HUES48 (cell line): ENCODE measurements around the gene LRRC61.

ENCODE experiments used
- H3K27ac ChIP-seq: one replicate; pipeline ENCODE4 v1.7.0; 2013; ENCODE audit warnings: low read depth, low read length, inconsistent platforms
- H3K27me3 ChIP-seq: 2 replicates; pipeline ENCODE4 v1.6.1; 2013; ENCODE audit warnings: mild to moderate bottlenecking, low read length; ENCODE audit not compliant: control insufficient read depth, insufficient read depth
- H3K36me3 ChIP-seq: 2 replicates; pipeline ENCODE4 v1.6.1; 2013; ENCODE audit warnings: low read length; ENCODE audit not compliant: control insufficient read depth, insufficient read depth
- H3K4me1 ChIP-seq: 2 replicates; pipeline ENCODE4 v1.6.1; 2013; ENCODE audit warnings: mild to moderate bottlenecking, low read length; ENCODE audit not compliant: control insufficient read depth, insufficient read depth
- H3K4me3 ChIP-seq: 2 replicates; pipeline ENCODE4 v1.5.1; 2013; ENCODE audit warnings: mild to moderate bottlenecking, low read depth, low read length
- H3K9ac ChIP-seq: 2 replicates; pipeline ENCODE4 v1.6.1; 2013; ENCODE audit warnings: mild to moderate bottlenecking, low read depth, low read length, moderate library complexity
- H3K9me3 ChIP-seq: 2 replicates; pipeline ENCODE4 v1.6.1; 2013; ENCODE audit warnings: low read length; ENCODE audit not compliant: control insufficient read depth, insufficient read depth

LRRC61 gene

DNA sequence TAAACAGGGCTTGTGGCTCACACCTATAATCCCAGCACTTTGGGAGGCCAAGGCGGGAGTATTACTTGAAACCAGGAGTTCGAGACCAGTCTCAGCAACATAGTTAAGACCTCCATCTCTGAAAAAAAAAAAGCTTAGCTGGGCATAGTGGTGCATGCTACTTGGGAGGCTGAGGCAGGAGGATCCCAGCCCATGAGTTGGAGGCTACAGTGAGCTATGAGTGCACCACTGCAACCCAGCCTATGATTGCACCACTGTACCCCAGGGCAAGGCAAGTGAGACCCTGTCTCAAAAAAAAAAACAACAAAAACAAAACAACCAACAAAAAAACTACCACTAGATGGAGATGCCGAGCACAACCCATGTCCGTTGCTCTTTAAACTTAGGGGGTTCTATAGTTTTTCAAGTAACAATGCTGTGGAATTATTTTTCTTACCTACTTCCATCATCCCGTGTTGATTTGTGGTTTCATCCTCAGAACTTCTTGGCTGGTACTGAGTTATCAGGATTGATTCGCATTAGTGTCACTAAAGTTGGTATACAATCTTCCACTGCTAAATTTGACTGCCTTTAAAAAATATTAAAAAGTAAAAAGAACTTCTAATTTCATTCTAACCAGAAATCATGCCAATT lies 33.2 kb downstream of the LRRC61 start:
- H3K27ac ChIP-seq = no peak overlapping the region
- H3K4me3 ChIP-seq = no peak overlapping the region
- H3K27me3 ChIP-seq = no peaks in the 10 kb centered on the region
- H3K4me1 ChIP-seq = peaks cover 16% of the 10 kb centered on the region
- H3K9me3 ChIP-seq = no peaks in the 10 kb centered on the region
- no peaks in the 10 kb centered on the region for H3K36me3 ChIP-seq
- no peak overlapping the region for H3K9ac ChIP-seq

DNA sequence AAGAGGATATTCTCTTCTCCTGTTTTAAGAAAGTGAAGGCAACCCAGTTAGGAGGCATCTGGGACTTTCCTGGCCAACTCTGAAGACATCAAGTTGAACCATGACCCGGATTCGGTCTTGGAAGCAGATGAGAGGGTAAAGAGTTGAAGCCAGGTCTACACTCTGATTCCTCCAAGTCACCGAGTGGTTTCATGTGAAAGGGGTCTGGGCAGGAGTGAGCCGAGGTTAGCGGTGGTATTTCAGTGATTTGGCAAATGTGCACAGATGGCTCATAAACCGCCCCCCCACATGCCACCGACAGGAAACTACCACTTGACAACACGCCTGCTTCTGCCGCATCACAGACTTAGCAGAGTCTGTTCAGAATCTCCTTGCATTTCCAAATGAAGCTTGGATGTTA lies 34.1 kb downstream of the LRRC61 start:
- H3K27ac ChIP-seq = no peak overlapping the region

DNA sequence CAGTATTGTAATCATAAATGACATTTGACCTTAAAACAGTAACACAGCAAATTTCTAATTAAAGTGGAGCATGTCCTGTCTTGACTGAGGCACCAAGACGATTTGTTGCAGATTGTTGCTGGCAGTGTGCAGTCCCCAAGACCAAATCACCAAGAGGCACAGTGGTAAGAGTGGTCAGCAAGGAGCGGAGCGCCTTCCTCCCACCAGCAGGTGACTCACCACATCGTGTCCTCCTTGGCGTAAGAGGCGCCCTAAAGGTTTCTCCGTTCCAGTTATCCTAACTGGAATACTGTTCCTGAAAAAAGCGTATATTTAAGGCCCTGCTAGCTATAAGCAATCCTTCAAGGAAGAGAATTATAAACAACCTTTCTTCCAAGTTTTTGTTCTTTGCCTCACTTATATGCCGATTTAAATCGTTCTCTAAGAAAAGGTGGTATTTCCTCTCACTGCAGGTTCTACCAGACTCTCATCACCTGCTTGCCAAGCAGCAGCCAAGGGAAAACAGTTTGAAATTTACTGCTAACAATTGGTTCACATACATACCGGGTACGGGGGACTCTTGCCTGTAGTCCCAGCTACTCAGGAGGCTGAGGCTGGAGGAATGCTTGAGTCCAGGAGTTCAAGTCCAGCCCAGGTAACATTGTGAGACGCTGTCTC lies 34.7 kb downstream of the LRRC61 start:
- peaks cover 29% of the 10 kb centered on the region for H3K4me1 ChIP-seq
- no peak overlapping the region for H3K9ac ChIP-seq
- H3K27me3 ChIP-seq = no peaks in the 10 kb centered on the region
- H3K4me3 ChIP-seq = no peak overlapping the region
- H3K9me3 ChIP-seq = no peaks in the 10 kb centered on the region
- H3K36me3 ChIP-seq = no peaks in the 10 kb centered on the region
- H3K27ac ChIP-seq = no peak overlapping the region

More for the DNA sequence above, 34.1 kb downstream of the LRRC61 start:
- no peak overlapping the region for H3K9ac ChIP-seq
- H3K9me3 ChIP-seq = no peaks in the 10 kb centered on the region
- H3K36me3 ChIP-seq = no peaks in the 10 kb centered on the region
- H3K27me3 ChIP-seq = no peaks in the 10 kb centered on the region
- H3K4me1 ChIP-seq = peaks cover 23% of the 10 kb centered on the region
- H3K4me3 ChIP-seq = no peak overlapping the region

DNA sequence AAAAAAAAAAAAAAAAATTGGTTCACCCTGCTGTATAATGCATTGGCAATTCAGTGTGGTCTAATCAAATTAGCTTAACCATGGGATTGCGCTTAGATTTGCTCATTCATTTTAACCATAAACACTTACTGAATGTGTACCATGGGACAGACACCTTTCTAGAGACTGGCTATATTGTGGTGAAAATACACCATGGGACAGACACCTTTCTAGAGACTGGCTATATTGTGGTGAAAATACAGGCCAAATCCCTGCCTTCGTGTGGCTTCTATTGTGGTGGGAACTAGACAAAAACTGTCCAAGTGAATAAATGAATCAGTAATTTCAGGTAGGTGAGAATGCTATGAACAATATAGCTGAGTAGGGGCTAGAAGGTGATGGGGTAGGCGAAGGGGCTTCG lies 35.3 kb downstream of the LRRC61 start:
- no peak overlapping the region for H3K9ac ChIP-seq
- no peak overlapping the region for H3K4me3 ChIP-seq
- H3K27me3 ChIP-seq = no peaks in the 10 kb centered on the region
- H3K36me3 ChIP-seq = no peaks in the 10 kb centered on the region
- no peak overlapping the region for H3K27ac ChIP-seq
- peaks cover 33% of the 10 kb centered on the region for H3K4me1 ChIP-seq
- no peaks in the 10 kb centered on the region for H3K9me3 ChIP-seq

DNA sequence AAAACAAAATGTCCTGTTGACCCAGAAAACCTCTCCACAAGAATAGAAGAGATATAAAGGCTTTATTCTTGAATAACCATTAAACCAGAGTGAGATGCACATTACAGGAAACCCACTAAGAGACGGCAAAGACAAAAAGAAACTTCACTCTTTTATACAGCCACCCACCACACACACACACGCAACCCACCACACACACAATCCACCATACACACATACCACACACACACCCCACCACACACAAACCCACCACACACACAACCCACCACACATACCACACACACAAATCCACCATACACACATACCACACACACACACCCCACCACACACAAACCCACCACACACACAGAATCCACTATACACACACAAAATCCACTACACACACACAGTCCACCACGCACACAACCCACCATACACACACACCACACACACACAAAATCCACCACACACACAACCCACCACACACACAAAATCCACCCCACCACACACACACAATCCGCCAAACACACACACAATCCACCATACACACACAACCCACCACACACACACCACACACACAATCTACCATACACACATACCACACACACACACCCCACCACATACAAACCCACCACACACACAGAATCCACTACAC lies 36.0 kb downstream of the LRRC61 start:
- peaks cover 36% of the 10 kb centered on the region for H3K4me1 ChIP-seq
- no peaks in the 10 kb centered on the region for H3K9me3 ChIP-seq
- no peak overlapping the region for H3K9ac ChIP-seq
- no peak overlapping the region for H3K4me3 ChIP-seq
- no peaks in the 10 kb centered on the region for H3K36me3 ChIP-seq
- H3K27me3 ChIP-seq = no peaks in the 10 kb centered on the region
- H3K27ac ChIP-seq = no peak overlapping the region

DNA sequence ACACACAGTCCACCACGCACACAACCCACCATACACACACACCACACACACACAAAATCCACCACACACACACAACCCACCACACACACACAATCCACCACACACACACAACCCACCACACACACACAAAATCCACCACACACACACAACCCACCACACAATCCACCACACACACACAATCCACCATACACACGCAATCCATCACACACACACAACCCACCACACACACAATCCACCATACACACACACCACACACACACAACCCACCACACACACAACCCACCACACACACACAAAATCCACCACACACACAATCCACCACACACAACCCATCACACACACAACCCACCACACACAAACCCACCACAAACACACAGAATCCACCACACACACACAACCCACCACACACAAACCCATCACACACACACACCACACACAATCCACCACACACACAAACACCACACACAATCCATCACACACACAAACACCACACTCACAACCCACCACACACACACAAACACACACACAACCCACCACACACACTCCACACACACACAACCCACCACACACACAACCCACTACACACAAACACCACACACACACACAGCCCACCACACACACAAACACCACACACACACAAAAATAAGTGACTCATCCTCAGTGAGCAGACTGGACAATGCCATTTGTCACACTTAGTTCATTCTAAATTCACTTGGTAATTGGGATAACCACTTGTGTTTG lies 36.6 kb downstream of the LRRC61 start:
- H3K36me3 ChIP-seq = no peaks in the 10 kb centered on the region
- no peaks in the 10 kb centered on the region for H3K27me3 ChIP-seq
- no peak overlapping the region for H3K4me3 ChIP-seq
- H3K9ac ChIP-seq = no peak overlapping the region
- H3K4me1 ChIP-seq = peaks cover 36% of the 10 kb centered on the region
- no peaks in the 10 kb centered on the region for H3K9me3 ChIP-seq
- no peak overlapping the region for H3K27ac ChIP-seq

DNA sequence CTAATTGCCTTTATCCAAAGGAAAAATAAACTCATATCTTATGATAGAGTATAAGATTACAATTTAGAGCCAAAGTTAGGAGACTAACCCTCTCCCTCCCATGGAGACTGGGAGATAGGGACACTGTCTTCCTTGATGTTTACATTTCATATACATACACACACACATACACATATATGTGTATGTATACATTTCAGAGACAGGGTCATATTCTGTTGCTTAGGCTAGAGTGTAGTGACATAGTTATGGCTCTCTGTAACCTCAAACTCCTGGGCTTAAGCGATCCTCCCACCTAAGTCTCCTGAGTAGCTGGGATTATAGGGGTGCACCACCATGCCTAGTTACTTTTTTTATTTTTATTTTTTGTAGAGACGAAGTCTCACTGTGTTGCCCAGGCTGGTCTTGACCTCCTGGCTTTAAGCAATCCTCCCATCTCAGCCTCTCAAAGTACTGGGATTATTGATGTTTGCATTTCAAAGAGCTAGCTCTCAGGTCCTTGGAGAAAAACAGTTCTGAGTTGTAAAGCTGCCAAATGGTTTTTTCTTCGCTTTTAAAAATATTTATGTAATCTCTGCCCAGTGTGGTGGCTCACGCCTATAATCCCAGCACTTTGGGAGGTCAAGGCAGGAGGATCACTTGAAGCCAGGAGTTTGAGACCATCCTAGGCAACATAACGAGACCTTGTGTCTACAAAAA lies 37.4 kb downstream of the LRRC61 start:
- H3K9ac ChIP-seq = no peak overlapping the region
- H3K9me3 ChIP-seq = no peaks in the 10 kb centered on the region
- no peaks in the 10 kb centered on the region for H3K27me3 ChIP-seq
- peaks cover 36% of the 10 kb centered on the region for H3K4me1 ChIP-seq
- no peak overlapping the region for H3K4me3 ChIP-seq
- no peak overlapping the region for H3K27ac ChIP-seq
- H3K36me3 ChIP-seq = no peaks in the 10 kb centered on the region

DNA sequence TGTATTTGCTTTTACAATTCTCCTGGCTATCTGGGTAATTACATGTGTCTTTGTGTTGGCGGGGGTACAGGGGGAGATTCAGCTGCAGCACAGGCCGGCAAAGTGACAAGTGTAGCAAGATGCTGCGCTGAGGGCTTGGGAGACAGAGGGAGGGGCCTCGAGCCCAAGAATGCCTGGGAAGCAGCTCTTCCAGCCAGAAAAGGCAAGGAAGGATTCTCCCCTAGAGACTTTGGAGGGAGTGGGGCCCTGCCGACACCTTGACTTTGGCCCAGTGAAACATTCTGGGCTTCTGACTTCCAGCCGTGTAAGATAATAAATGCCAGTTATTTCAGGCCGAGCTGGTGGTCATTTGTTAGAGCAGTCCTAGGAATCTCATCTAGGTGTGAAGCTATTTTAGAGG lies 38.2 kb downstream of the LRRC61 start:
- no peak overlapping the region for H3K9ac ChIP-seq
- no peaks in the 10 kb centered on the region for H3K9me3 ChIP-seq
- no peaks in the 10 kb centered on the region for H3K27me3 ChIP-seq
- no peak overlapping the region for H3K27ac ChIP-seq
- no peak overlapping the region for H3K4me3 ChIP-seq
- peaks cover 41% of the 10 kb centered on the region for H3K4me1 ChIP-seq
- no peaks in the 10 kb centered on the region for H3K36me3 ChIP-seq

DNA sequence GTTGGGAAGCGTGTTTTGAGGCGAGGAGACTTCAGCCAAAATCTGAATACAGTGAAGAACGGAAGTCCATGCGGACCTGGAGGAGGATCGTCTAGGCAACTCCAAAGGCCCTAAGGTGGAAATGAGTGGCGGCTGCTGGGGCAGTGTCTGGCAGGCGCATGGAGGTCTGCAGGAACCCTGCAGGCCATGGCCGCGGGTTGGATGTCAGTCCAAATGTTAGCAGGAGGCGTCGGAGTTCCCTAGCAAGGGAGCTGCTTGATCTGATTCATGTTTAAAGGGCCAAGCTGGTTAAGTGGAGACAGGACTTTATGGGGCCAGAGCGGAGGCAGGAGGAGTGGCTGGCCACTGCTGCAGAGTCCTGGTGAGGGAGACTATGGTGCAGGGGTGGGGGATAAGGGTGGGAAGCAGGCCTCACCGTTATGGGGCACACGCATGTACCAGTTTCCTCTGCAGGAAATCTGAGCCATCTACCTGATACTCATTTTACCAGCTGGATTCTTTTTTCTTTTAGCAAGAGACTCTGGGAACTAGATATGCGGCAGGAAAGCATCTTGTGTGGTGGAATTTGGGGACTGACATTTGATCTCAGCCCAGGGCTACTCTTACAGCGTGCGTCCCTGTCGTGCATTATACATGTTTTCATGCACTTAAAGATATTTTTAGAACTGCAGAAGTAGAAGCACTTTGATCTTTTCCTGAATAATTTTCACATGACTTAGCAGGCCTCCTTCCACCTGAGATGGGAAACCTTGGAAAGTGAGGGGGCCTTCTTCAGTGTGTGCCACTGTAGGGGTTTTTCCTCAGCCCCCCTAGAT lies 38.9 kb downstream of the LRRC61 start:
- Histone ChIP-seq H3K36me3 (no peaks in the 10 kb centered on the region), H3K9me3 (no peaks in the 10 kb centered on the region), H3K27ac (no peak overlapping the region), H3K4me1 (peaks cover 37% of the 10 kb centered on the region), H3K9ac (no peak overlapping the region), H3K4me3 (no peak overlapping the region), H3K27me3 (no peaks in the 10 kb centered on the region)

DNA sequence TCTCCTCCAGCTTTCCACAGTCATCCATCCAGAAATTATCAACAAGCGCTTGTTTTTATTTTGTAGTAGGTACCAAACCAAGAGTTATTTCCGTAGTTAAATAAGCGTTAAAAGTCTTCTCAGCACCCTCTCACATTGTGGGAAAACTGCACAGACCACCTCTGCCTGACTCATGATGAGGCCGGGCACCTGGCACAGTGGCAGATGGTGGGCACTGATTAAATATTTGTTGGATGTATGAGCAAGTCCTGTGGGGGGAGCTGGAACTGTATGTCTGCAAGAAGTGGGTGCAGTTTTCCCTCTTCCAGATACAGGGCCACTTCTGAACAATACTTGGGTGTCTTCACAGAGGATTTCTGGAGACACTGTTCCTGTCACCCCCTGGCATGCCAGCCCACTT lies 40.2 kb downstream of the LRRC61 start:
- Histone ChIP-seq H3K36me3 (no peaks in the 10 kb centered on the region), H3K9ac (no peak overlapping the region), H3K27me3 (no peaks in the 10 kb centered on the region), H3K9me3 (no peaks in the 10 kb centered on the region), H3K4me1 (peaks cover 35% of the 10 kb centered on the region), H3K27ac (no peak overlapping the region), H3K4me3 (no peak overlapping the region)
